ENCODE data around the gene TDRD12. TPM values are rescaled to one million over a fixed set of nuclear protein-coding genes. Genes with fewer than 3 reads are reported as not detected.

TDRD12 gene
- total RNA-seq, 1 experiment from 2014 or later = 0.33 TPM

DNA sequence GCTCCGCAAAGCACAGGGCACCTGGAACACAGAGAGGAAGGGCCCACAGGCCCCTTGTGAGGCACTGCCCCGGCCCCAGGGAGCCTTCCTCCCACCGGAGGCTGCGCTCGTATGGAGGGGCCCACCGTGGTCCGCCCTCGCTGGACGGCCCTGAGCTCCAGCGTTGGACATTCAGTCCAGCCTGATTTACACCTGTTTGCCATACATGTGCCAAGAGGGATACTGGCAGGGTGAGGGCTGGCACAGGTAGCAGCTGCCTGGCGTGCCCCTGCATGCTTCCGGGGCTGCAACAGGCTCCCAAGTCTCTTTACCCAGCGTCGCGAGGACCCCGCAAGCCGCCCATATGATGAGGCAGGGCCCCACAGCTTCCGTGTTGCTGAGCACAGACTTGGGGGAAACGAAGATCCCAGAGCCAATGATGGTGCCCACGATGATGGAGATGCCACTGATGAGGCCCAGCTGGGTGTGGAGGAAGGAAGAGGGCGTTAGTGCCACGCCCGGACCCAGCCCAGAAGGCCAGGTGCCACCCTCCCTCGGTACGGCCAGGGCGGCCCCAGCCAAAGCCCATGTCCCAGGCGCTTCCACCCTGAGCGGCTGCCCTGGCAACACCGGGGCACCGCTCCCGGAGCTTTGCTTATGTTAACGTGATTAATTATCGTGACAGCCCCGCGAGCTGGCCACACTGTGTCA is 144.9 kb downstream of the TDRD12 start:
- no TSS peak for BruUV-seq (replicated peaks)
- Histone ChIP-seq H3K27me3 (ENCODE audit: control insufficient read depth, insufficient read depth, low read length) (no peaks in the 10 kb centered on the region), H3K36me3 (ENCODE audit: control insufficient read depth, insufficient read depth, low read length) (no peaks in the 10 kb centered on the region), H3K4me3 (ENCODE audit: low read depth in 2 of 2, low read length in 2 of 2) (no peak overlapping the region), H3K4me1 (ENCODE audit: control insufficient read depth, insufficient read depth, low read length) (no peaks in the 10 kb centered on the region), H3K9me3 (ENCODE audit: control insufficient read depth, insufficient read depth, low read depth, low read length) (no peaks in the 10 kb centered on the region), H3K27ac (ENCODE audit: low read length) (no peak overlapping the region)
- TF ChIP-seq, protein P1, sequence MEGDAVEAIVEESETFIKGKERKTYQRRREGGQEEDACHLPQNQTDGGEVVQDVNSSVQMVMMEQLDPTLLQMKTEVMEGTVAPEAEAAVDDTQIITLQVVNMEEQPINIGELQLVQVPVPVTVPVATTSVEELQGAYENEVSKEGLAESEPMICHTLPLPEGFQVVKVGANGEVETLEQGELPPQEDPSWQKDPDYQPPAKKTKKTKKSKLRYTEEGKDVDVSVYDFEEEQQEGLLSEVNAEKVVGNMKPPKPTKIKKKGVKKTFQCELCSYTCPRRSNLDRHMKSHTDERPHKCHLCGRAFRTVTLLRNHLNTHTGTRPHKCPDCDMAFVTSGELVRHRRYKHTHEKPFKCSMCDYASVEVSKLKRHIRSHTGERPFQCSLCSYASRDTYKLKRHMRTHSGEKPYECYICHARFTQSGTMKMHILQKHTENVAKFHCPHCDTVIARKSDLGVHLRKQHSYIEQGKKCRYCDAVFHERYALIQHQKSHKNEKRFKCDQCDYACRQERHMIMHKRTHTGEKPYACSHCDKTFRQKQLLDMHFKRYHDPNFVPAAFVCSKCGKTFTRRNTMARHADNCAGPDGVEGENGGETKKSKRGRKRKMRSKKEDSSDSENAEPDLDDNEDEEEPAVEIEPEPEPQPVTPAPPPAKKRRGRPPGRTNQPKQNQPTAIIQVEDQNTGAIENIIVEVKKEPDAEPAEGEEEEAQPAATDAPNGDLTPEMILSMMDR (IDR thresholded peaks at IDR 0.05) = no peak
- TF ChIP-seq POLR2AphosphoS5 (IDR thresholded peaks at IDR 0.05; ENCODE audit: low read depth, low read length) = no peak
- TF ChIP-seq TCF7L2 (IDR thresholded peaks at IDR 0.05; ENCODE audit: low read depth, low read length) = no peak
- TF ChIP-seq, protein P2, sequence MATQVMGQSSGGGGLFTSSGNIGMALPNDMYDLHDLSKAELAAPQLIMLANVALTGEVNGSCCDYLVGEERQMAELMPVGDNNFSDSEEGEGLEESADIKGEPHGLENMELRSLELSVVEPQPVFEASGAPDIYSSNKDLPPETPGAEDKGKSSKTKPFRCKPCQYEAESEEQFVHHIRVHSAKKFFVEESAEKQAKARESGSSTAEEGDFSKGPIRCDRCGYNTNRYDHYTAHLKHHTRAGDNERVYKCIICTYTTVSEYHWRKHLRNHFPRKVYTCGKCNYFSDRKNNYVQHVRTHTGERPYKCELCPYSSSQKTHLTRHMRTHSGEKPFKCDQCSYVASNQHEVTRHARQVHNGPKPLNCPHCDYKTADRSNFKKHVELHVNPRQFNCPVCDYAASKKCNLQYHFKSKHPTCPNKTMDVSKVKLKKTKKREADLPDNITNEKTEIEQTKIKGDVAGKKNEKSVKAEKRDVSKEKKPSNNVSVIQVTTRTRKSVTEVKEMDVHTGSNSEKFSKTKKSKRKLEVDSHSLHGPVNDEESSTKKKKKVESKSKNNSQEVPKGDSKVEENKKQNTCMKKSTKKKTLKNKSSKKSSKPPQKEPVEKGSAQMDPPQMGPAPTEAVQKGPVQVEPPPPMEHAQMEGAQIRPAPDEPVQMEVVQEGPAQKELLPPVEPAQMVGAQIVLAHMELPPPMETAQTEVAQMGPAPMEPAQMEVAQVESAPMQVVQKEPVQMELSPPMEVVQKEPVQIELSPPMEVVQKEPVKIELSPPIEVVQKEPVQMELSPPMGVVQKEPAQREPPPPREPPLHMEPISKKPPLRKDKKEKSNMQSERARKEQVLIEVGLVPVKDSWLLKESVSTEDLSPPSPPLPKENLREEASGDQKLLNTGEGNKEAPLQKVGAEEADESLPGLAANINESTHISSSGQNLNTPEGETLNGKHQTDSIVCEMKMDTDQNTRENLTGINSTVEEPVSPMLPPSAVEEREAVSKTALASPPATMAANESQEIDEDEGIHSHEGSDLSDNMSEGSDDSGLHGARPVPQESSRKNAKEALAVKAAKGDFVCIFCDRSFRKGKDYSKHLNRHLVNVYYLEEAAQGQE (IDR thresholded peaks at IDR 0.05; ENCODE audit: insufficient read depth in 1 of 2, low read depth in 2 of 2, low read length in 1 of 2) = no peak
- no peak for TF ChIP-seq SIN3A (IDR thresholded peaks at IDR 0.05; ENCODE audit: borderline replicate concordance, insufficient read depth, low read depth, low read length)
- ChIA-PET POLR2A (no interaction called here), CTCF (no interaction called here)
- intact Hi-C loops (cut with micrococcal nuclease; ENCODE audit: unreplicated experiment) (no loop called here), in situ Hi-C loops (cut with HindIII; ENCODE audit: low pct_unique_long_range_greater_than_20kb, low sequenced_read_pairs) (no loop called here)
- ATAC-seq (no peak), DNase-seq (ENCODE audit: low read depth, low spot score) (no peak)

- DNase-seq (ENCODE audit: low read depth, low spot score) (no peak), ATAC-seq (no peak)
- Histone ChIP-seq H3K36me3 (ENCODE audit: control insufficient read depth, insufficient read depth, low read length) (no peaks in the 10 kb centered on the region), H3K9me3 (ENCODE audit: control insufficient read depth, insufficient read depth, low read depth, low read length) (no peaks in the 10 kb centered on the region), H3K27ac (ENCODE audit: low read length) (no peak overlapping the region), H3K4me3 (ENCODE audit: low read depth in 2 of 2, low read length in 2 of 2) (no peak overlapping the region), H3K4me1 (ENCODE audit: control insufficient read depth, insufficient read depth, low read length) (no peaks in the 10 kb centered on the region), H3K27me3 (ENCODE audit: control insufficient read depth, insufficient read depth, low read length) (no peaks in the 10 kb centered on the region)
- no TSS peak for BruUV-seq (replicated peaks)
- intact Hi-C loops (cut with micrococcal nuclease; ENCODE audit: unreplicated experiment) (no loop called here), in situ Hi-C loops (cut with HindIII; ENCODE audit: low pct_unique_long_range_greater_than_20kb, low sequenced_read_pairs) (no loop called here)
- TF ChIP-seq, protein P2 (IDR thresholded peaks at IDR 0.05; ENCODE audit: insufficient read depth in 1 of 2, low read depth in 2 of 2, low read length in 1 of 2) = no peak
- TF ChIP-seq SIN3A (IDR thresholded peaks at IDR 0.05; ENCODE audit: borderline replicate concordance, insufficient read depth, low read depth, low read length) = no peak
- no peak for TF ChIP-seq TCF7L2 (IDR thresholded peaks at IDR 0.05; ENCODE audit: low read depth, low read length)
- TF ChIP-seq, protein P1 (IDR thresholded peaks at IDR 0.05) = no peak
- TF ChIP-seq POLR2AphosphoS5 (IDR thresholded peaks at IDR 0.05; ENCODE audit: low read depth, low read length) = no peak
- CTCF ChIA-PET = no interaction called here
- POLR2A ChIA-PET = no interaction called here
Observed at GRCh38 chr19:32865326-32865725, 145.8 kb downstream of the TDRD12 start.

Data from Panc1 (cell line).